Hepatocyte (in vitro differentiated cells): ENCODE measurements around the gene MYRIP. TPM values are rescaled to one million over a fixed set of nuclear protein-coding genes. Genes with fewer than 3 reads are reported as not detected.

ENCODE experiments used
- DNase-seq: peaks from one replicate; pipeline ENCODE4 v3.0.0-alpha.2; 2016; ENCODE audit warnings: low spot score
- H2AFZ ChIP-seq: fragments of 200-600 bp; sonication (generic); 2 replicates; pipeline ENCODE4 v1.6.0; 2016; ENCODE audit warnings: antibody characterized with exemption, mild to moderate bottlenecking
- H3K27ac ChIP-seq: fragments of 200-600 bp; sonication (generic); 2 replicates; pipeline ENCODE4 v1.5.1; 2016; ENCODE audit warnings: mild to moderate bottlenecking
- H3K27me3 ChIP-seq: fragments of 200-600 bp; sonication (generic); 2 replicates; pipeline ENCODE4 v1.6.1; 2016
- H3K36me3 ChIP-seq: fragments of 200-600 bp; sonication (generic); replicated peaks from 2 replicates; pipeline ENCODE4 v1.5.1; 2016; ENCODE audit warnings: low read depth; ENCODE audit not compliant: insufficient read depth
- H3K4me1 ChIP-seq: fragments of 200-600 bp; sonication (generic); 2 replicates; pipeline ENCODE4 v1.5.1; 2016; ENCODE audit warnings: mild to moderate bottlenecking, moderate library complexity; ENCODE audit not compliant: insufficient read depth
- H3K4me2 ChIP-seq: fragments of 200-600 bp; sonication (generic); 2 replicates; pipeline ENCODE4 v1.6.0; 2016
- H3K4me3 ChIP-seq: fragments of 200-600 bp; sonication (generic); 2 replicates; pipeline ENCODE4 v1.5.1; 2016; ENCODE audit warnings: mild to moderate bottlenecking
- H3K79me2 ChIP-seq: fragments of 200-600 bp; sonication (generic); 2 replicates; pipeline ENCODE4 v1.6.0; 2017; ENCODE audit warnings: mild to moderate bottlenecking
- H3K9me2 ChIP-seq: fragments of 200-600 bp; sonication (generic); replicated peaks from 2 replicates; pipeline ENCODE4 v1.6.0; 2017; ENCODE audit warnings: mild to moderate bottlenecking; ENCODE audit not compliant: insufficient read depth
- H3K9me3 ChIP-seq: fragments of 200-600 bp; sonication (generic); 2 replicates; pipeline ENCODE4 v1.5.1; 2016; ENCODE audit warnings: low read depth, mild to moderate bottlenecking
- H4K20me1 ChIP-seq: fragments of 200-600 bp; sonication (generic); 2 replicates; pipeline ENCODE4 v1.6.0; 2016; ENCODE audit warnings: mild to moderate bottlenecking; ENCODE audit not compliant: insufficient read depth, poor library complexity, severe bottlenecking
- CTCF ChIP-seq: fragments of 200-600 bp; sonication (generic); IDR thresholded peaks from 2 replicates; pipeline ENCODE4 v1.5.1; 2016; ENCODE audit warnings: antibody characterized with exemption, mild to moderate bottlenecking; ENCODE audit not compliant: poor library complexity
- EZH2 ChIP-seq: fragments of 200-600 bp; sonication (generic); IDR thresholded peaks from 2 replicates; pipeline ENCODE4 v1.6.1; 2016; ENCODE audit warnings: antibody characterized with exemption, mild to moderate bottlenecking, borderline replicate concordance
- EZH2phosphoT487 ChIP-seq: fragments of 200-600 bp; sonication (generic); IDR thresholded peaks from one replicate; pipeline ENCODE4 v1.6.1; 2018; ENCODE audit warnings: antibody characterized with exemption, mild to moderate bottlenecking, low read depth, moderate library complexity; ENCODE audit not compliant: unreplicated experiment, severe bottlenecking
- WGBS: methylation state at CpG from one replicate; pipeline ENCODE4 v1.1.6; 2016; ENCODE audit warnings: low lambda C conversion rate; ENCODE audit errors: missing lambda C conversion rate; 5-methylcytosine and 5-hydroxymethylcytosine counted together
- polyA plus RNA-seq: library from polyadenylated mRNA; unstranded; fragments of >200 nt; fragmentation: Nextera tagmentation; extraction: Ambion mirVana; gene quantifications from 2 replicates; pipeline ENCODE4 v1.2.1, GENCODE V29; 2016
- total RNA-seq: library from RNA; depleted of rRNA; stranded (reverse); fragments of >200 nt; gene quantifications from 2 replicates; pipeline ENCODE4 v1.2.3, GENCODE V29; 2014

MYRIP gene
- total and polyA plus RNA-seq, 2 experiments from 2014 or later = 0.57 TPM; not detected in 1

GRCh38 chr3:39982665-39983357, 173.4 kb downstream of the MYRIP start:
- no peaks in the 10 kb centered on the region for H3K79me2 ChIP-seq
- H3K9me3 ChIP-seq = no peaks in the 10 kb centered on the region
- H3K27ac ChIP-seq = no peak overlapping the region
- no peaks in the 10 kb centered on the region for H3K9me2 ChIP-seq
- no peak overlapping the region for H3K4me3 ChIP-seq
- H2AFZ ChIP-seq = no peak overlapping the region
- no peaks in the 10 kb centered on the region for H3K27me3 ChIP-seq
- no peak for DNase-seq
- no peaks in the 10 kb centered on the region for H3K4me1 ChIP-seq
- H3K4me2 ChIP-seq = no peak overlapping the region
- TF ChIP-seq CTCF (no peak), EZH2 (no peak), EZH2phosphoT487 (no peak)
- no peaks in the 10 kb centered on the region for H3K36me3 ChIP-seq
- WGBS = 75% methylated on average over 7 of the region's 7 CpGs
- no peaks in the 10 kb centered on the region for H4K20me1 ChIP-seq

- Histone ChIP-seq H3K27me3 (no peaks in the 10 kb centered on the region), H3K27ac (no peak overlapping the region), H3K9me3 (no peaks in the 10 kb centered on the region), H3K4me2 (no peak overlapping the region), H3K4me3 (no peak overlapping the region), H4K20me1 (no peaks in the 10 kb centered on the region), H3K4me1 (no peaks in the 10 kb centered on the region), H3K9me2 (no peaks in the 10 kb centered on the region), H2AFZ (no peak overlapping the region), H3K36me3 (no peaks in the 10 kb centered on the region), H3K79me2 (no peaks in the 10 kb centered on the region)
- 83% methylated on average over 3 of the region's 3 CpGs for WGBS
- no peak for DNase-seq
- TF ChIP-seq EZH2phosphoT487 (no peak), CTCF (no peak), EZH2 (no peak)
Observed at GRCh38 chr3:39989746-39990145, 180.3 kb downstream of the MYRIP start.

GRCh38 chr3:39990532-39990931, 181.1 kb downstream of the MYRIP start:
- H3K4me3 ChIP-seq = no peak overlapping the region
- no peaks in the 10 kb centered on the region for H4K20me1 ChIP-seq
- no peaks in the 10 kb centered on the region for H3K9me3 ChIP-seq
- H2AFZ ChIP-seq = no peak overlapping the region
- H3K4me2 ChIP-seq = no peak overlapping the region
- H3K9me2 ChIP-seq = no peaks in the 10 kb centered on the region
- TF ChIP-seq EZH2phosphoT487 = no peak
- peak; percentile 47 for TF ChIP-seq CTCF
- no peak overlapping the region for H3K27ac ChIP-seq
- H3K4me1 ChIP-seq = no peaks in the 10 kb centered on the region
- DNase-seq = peak; percentile 58
- H3K36me3 ChIP-seq = no peaks in the 10 kb centered on the region
- no peaks in the 10 kb centered on the region for H3K79me2 ChIP-seq
- WGBS = 69% methylated on average over 1 of the region's 1 CpG
- no peaks in the 10 kb centered on the region for H3K27me3 ChIP-seq

- no peaks in the 10 kb centered on the region for H3K9me2 ChIP-seq
- H3K36me3 ChIP-seq = no peaks in the 10 kb centered on the region
- H2AFZ ChIP-seq = no peak overlapping the region
- H3K4me2 ChIP-seq = no peak overlapping the region
- H3K27ac ChIP-seq = no peak overlapping the region
- no peaks in the 10 kb centered on the region for H3K9me3 ChIP-seq
- 90% methylated on average over 3 of the region's 3 CpGs for WGBS
- H3K79me2 ChIP-seq = no peaks in the 10 kb centered on the region
- H3K4me3 ChIP-seq = no peak overlapping the region
- H3K4me1 ChIP-seq = no peaks in the 10 kb centered on the region
- no peaks in the 10 kb centered on the region for H4K20me1 ChIP-seq
- H3K27me3 ChIP-seq = peaks cover 4% of the 10 kb centered on the region
- TF ChIP-seq CTCF = no peak
- TF ChIP-seq EZH2 = no peak
- no peak for TF ChIP-seq EZH2phosphoT487
- no peak for DNase-seq
Observed at GRCh38 chr3:40008796-40009195, 199.4 kb downstream of the MYRIP start.
